ENCODE results near the gene STARD5. TPM values are rescaled to one million over a fixed set of nuclear protein-coding genes. Genes with fewer than 3 reads are reported as not detected.
"Not testable (repeated sequence)": the region's sequence is repeated elsewhere in the genome, so short reads cannot be mapped to it uniquely, and the experiment has no call there.

STARD5 gene
- total RNA-seq, 1 experiment from 2014 or later: 1.9 TPM

DNA sequence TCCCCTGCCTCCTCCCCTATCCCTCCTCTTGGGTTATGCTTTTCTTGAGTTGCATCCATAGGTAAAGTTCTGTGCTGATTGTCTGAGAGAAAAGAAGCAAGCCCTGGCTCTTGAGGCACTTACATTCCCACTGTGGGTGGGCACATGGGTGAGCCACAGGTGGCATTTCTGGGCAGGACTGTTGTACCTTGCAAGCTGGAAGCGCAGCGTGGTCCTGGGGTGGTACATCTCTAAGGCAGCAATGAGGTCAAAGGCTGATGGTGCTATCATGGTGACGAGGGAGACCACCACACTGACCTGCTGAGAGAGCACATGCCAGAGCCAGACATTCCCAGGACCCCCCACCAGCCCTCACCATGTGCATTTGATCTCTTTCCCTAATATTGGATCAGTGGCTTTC, 25.3 kb upstream of the STARD5 start:
- no peak for DNase-seq
- intact Hi-C loops (cut with micrococcal nuclease; ENCODE audit: unreplicated experiment): no loop called here
- Mint-ChIP-seq H3K27ac (ENCODE audit: unreplicated experiment) (no peak overlapping the region), H3K4me3 (ENCODE audit: low read depth, unreplicated experiment) (no peak overlapping the region), H3K4me1 (ENCODE audit: low read depth, unreplicated experiment) (no peaks in the 10 kb centered on the region), H3K36me3 (ENCODE audit: insufficient read depth, unreplicated experiment) (no peaks in the 10 kb centered on the region), H3K9me3 (ENCODE audit: low read depth, unreplicated experiment) (no peaks in the 10 kb centered on the region), H3K27me3 (ENCODE audit: unreplicated experiment) (peaks cover 62% of the 10 kb centered on the region)
- BruUV-seq (replicated peaks): no TSS peak
- TF ChIP-seq, protein P1, sequence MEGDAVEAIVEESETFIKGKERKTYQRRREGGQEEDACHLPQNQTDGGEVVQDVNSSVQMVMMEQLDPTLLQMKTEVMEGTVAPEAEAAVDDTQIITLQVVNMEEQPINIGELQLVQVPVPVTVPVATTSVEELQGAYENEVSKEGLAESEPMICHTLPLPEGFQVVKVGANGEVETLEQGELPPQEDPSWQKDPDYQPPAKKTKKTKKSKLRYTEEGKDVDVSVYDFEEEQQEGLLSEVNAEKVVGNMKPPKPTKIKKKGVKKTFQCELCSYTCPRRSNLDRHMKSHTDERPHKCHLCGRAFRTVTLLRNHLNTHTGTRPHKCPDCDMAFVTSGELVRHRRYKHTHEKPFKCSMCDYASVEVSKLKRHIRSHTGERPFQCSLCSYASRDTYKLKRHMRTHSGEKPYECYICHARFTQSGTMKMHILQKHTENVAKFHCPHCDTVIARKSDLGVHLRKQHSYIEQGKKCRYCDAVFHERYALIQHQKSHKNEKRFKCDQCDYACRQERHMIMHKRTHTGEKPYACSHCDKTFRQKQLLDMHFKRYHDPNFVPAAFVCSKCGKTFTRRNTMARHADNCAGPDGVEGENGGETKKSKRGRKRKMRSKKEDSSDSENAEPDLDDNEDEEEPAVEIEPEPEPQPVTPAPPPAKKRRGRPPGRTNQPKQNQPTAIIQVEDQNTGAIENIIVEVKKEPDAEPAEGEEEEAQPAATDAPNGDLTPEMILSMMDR (IDR thresholded peaks at IDR 0.05; ENCODE audit: unreplicated experiment): no peak
- CTCF ChIA-PET: no interaction called here

DNA sequence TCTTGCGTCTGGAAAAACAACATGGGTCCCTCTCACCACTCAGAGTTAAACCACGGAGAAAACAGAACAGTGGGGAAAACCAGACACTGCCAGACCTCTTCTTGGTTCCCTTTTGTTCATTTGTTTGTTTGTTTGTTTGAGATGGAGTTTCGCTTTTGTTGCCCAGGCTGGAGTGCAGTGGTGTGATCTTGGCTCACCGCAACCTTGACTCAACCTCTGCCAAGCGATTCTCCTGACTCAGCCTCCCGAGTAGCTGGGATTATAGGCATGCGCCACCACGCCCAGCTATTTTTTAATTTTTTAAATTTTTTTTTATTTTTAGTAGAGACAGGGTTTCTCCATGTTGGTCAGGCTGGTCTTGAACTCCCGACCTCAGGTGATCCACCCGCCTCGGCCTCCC, 24.8 kb upstream of the STARD5 start:
- H3K27ac Mint-ChIP-seq (ENCODE audit: unreplicated experiment); DNase-seq; H3K36me3 Mint-ChIP-seq (ENCODE audit: insufficient read depth, unreplicated experiment); BruUV-seq (replicated peaks); H3K4me1 Mint-ChIP-seq (ENCODE audit: low read depth, unreplicated experiment); H3K4me3 Mint-ChIP-seq (ENCODE audit: low read depth, unreplicated experiment); H3K9me3 Mint-ChIP-seq (ENCODE audit: low read depth, unreplicated experiment); intact Hi-C loops (cut with micrococcal nuclease; ENCODE audit: unreplicated experiment); CTCF ChIA-PET: not testable (repeated sequence)
- H3K27me3 Mint-ChIP-seq (ENCODE audit: unreplicated experiment): peaks cover 62% of the 10 kb centered on the region

DNA sequence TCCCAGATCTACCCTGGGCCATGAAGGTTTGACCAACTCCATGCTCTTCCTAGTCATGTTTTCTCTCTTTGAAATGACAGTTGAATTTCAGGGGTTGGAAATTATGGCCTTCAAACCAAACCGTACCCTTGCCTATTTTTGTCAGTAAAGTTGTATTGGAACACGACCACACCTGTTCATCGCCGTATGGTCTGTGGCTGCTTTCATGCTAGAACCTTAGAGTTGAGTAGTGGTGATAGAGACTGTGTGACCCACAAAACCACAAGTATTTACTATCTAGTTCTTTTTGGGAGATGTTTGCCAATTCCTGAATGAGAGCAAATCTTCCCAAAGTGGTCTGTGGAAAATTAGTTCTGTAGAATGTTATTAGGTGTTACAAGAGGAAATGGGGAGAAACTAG, 24.0 kb upstream of the STARD5 start:
- DNase-seq: no peak
- CTCF ChIA-PET: no interaction called here
- Mint-ChIP-seq H3K27ac (ENCODE audit: unreplicated experiment) (no peak overlapping the region), H3K4me1 (ENCODE audit: low read depth, unreplicated experiment) (no peaks in the 10 kb centered on the region), H3K36me3 (ENCODE audit: insufficient read depth, unreplicated experiment) (no peaks in the 10 kb centered on the region), H3K4me3 (ENCODE audit: low read depth, unreplicated experiment) (no peak overlapping the region), H3K9me3 (ENCODE audit: low read depth, unreplicated experiment) (peaks cover 4% of the 10 kb centered on the region), H3K27me3 (ENCODE audit: unreplicated experiment) (peaks cover 63% of the 10 kb centered on the region)
- intact Hi-C loops (cut with micrococcal nuclease; ENCODE audit: unreplicated experiment): no loop called here
- BruUV-seq (replicated peaks): no TSS peak
- TF ChIP-seq, protein P1 (IDR thresholded peaks at IDR 0.05; ENCODE audit: unreplicated experiment): no peak

DNA sequence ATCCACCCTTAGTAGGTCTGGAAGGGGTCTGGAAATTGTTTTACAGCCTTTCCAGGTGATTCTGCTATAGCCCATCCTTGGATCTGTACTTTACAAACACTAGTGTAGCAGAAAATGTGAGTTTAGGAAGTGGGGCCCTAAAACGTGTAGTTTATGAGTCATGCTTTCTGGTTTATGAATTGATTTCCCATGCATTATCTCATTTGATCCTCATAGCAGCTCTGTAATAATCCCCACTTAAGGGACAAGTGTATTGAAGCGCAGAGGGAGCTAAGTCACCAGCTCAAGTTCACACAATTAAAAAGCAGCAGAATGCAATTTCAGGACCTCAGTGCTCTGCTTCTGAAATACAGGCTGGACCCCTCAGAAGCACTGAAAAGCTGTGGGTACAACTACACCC, 22.7 kb upstream of the STARD5 start:
- H3K27me3 Mint-ChIP-seq (ENCODE audit: unreplicated experiment): peaks cover 64% of the 10 kb centered on the region
- H3K4me1 Mint-ChIP-seq (ENCODE audit: low read depth, unreplicated experiment): no peaks in the 10 kb centered on the region
- no peaks in the 10 kb centered on the region for H3K36me3 Mint-ChIP-seq (ENCODE audit: insufficient read depth, unreplicated experiment)
- no TSS peak for BruUV-seq (replicated peaks)
- CTCF ChIA-PET: no interaction called here
- H3K9me3 Mint-ChIP-seq (ENCODE audit: low read depth, unreplicated experiment): peaks cover 4% of the 10 kb centered on the region
- DNase-seq: no peak
- no peak overlapping the region for H3K27ac Mint-ChIP-seq (ENCODE audit: unreplicated experiment)
- TF ChIP-seq, protein P1 (IDR thresholded peaks at IDR 0.05; ENCODE audit: unreplicated experiment): no peak
- no peak overlapping the region for H3K4me3 Mint-ChIP-seq (ENCODE audit: low read depth, unreplicated experiment)
- intact Hi-C loops (cut with micrococcal nuclease; ENCODE audit: unreplicated experiment): no loop called here

DNA sequence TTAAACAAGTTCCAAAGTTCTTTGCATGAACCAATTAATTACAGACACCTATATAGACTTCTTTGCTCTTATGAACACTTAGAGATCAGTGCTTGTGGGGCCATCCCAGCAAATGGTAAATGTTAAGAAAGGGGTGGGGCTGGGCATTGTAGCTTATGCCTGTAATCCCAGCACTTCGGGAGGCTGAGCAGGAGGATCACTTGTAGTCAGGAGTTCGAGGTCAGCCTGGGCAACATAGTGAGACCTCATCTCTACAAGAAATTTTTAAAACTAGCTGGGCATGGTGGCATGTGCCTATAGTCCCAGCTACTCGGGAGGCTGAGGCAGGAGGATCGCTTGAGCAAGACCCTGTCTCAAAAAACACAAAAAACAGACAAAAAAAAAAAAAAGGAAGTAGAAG, 19.4 kb upstream of the STARD5 start:
- Mint-ChIP-seq H3K4me1 (ENCODE audit: low read depth, unreplicated experiment) (no peaks in the 10 kb centered on the region), H3K36me3 (ENCODE audit: insufficient read depth, unreplicated experiment) (no peaks in the 10 kb centered on the region), H3K9me3 (ENCODE audit: low read depth, unreplicated experiment) (peaks cover 4% of the 10 kb centered on the region), H3K4me3 (ENCODE audit: low read depth, unreplicated experiment) (no peak overlapping the region), H3K27ac (ENCODE audit: unreplicated experiment) (no peak overlapping the region), H3K27me3 (ENCODE audit: unreplicated experiment) (peaks cover 78% of the 10 kb centered on the region)
- no peak for DNase-seq
- TF ChIP-seq, protein P1 (IDR thresholded peaks at IDR 0.05; ENCODE audit: unreplicated experiment): no peak
- no TSS peak for BruUV-seq (replicated peaks)
- intact Hi-C loops (cut with micrococcal nuclease; ENCODE audit: unreplicated experiment): no loop called here
- CTCF ChIA-PET: no interaction called here

Measured in Calu3 (cell line).